Smooth muscle cell (in vitro differentiated cells): Measurements from ENCODE around the gene CYTH2. TPM values are rescaled to one million over a fixed set of nuclear protein-coding genes. Genes with fewer than 3 reads are reported as not detected.

Experiments used
- DNase-seq: peaks from one replicate; lab custom pipeline; 2025; ENCODE audit not compliant: unreplicated experiment; lab: John Stamatoyannopoulos, UW
- H2AFZ ChIP-seq: fragments of 200-600 bp; sonication (generic); 2 replicates; pipeline ENCODE4 v1.6.0; 2016; ENCODE audit warnings: antibody characterized with exemption, low read depth, mild to moderate bottlenecking
- H3F3A ChIP-seq: fragments of 200-600 bp; sonication (generic); 2 replicates; pipeline ENCODE4 v1.6.0; 2017; ENCODE audit warnings: antibody characterized with exemption, low read depth
- H3K27ac ChIP-seq: fragments of 200-600 bp; sonication (generic); 2 replicates; pipeline ENCODE4 v1.5.1; 2016; ENCODE audit warnings: low read depth, mild to moderate bottlenecking
- H3K27me3 ChIP-seq: fragments of 200-600 bp; sonication (generic); 2 replicates; pipeline ENCODE4 v1.6.1; 2016; ENCODE audit warnings: low read depth, mild to moderate bottlenecking
- H3K36me3 ChIP-seq: fragments of 200-600 bp; sonication (generic); 2 replicates; pipeline ENCODE4 v1.5.1; 2016; ENCODE audit warnings: low read depth
- H3K4me1 ChIP-seq: fragments of 200-600 bp; sonication (generic); 2 replicates; pipeline ENCODE4 v1.5.1; 2016; ENCODE audit warnings: low read depth
- H3K4me2 ChIP-seq: fragments of 200-600 bp; sonication (generic); 2 replicates; pipeline ENCODE4 v1.6.0; 2016; ENCODE audit warnings: mild to moderate bottlenecking
- H3K4me3 ChIP-seq: fragments of 200-600 bp; sonication (generic); 2 replicates; pipeline ENCODE4 v1.5.1; 2016; ENCODE audit warnings: mild to moderate bottlenecking
- H3K79me2 ChIP-seq: fragments of 200-600 bp; sonication (generic); 2 replicates; pipeline ENCODE4 v1.6.0; 2016; ENCODE audit warnings: low read depth, mild to moderate bottlenecking
- H3K9ac ChIP-seq: fragments of 200-600 bp; sonication (generic); 2 replicates; pipeline ENCODE4 v1.6.0; 2016; ENCODE audit warnings: low read depth
- H3K9me3 ChIP-seq: fragments of 200-600 bp; sonication (generic); replicated peaks from 2 replicates; pipeline ENCODE4 v1.5.1; 2016; ENCODE audit warnings: low read depth
- H4K20me1 ChIP-seq: fragments of 200-600 bp; sonication (generic); 2 replicates; pipeline ENCODE4 v1.6.0; 2016; ENCODE audit warnings: low read depth
- CTCF ChIP-seq: fragments of 200-600 bp; sonication (generic); IDR thresholded peaks from 2 replicates; pipeline ENCODE4 v1.5.1; 2017; ENCODE audit warnings: borderline replicate concordance, mild to moderate bottlenecking, antibody characterized with exemption; ENCODE audit not compliant: insufficient read depth, poor library complexity, severe bottlenecking
- WGBS: methylation state at CpG from one replicate; pipeline ENCODE4 v1.1.7; 2016; ENCODE audit warnings: low lambda C conversion rate; 5-methylcytosine and 5-hydroxymethylcytosine counted together
- polyA plus RNA-seq: library from polyadenylated mRNA; unstranded; fragments of >200 nt; fragmentation: Nextera tagmentation; extraction: Ambion mirVana; gene quantifications from 2 replicates; pipeline ENCODE4 v1.2.1, GENCODE V29; 2016
- total RNA-seq: library from RNA; depleted of rRNA; stranded (reverse); fragments of >200 nt; gene quantifications from 2 replicates; pipeline ENCODE4 v1.2.3, GENCODE V29; 2014

The CYTH2 gene
- total and polyA plus RNA-seq, 2 experiments from 2014 or later: 49.7 to 62.1 TPM

DNA sequence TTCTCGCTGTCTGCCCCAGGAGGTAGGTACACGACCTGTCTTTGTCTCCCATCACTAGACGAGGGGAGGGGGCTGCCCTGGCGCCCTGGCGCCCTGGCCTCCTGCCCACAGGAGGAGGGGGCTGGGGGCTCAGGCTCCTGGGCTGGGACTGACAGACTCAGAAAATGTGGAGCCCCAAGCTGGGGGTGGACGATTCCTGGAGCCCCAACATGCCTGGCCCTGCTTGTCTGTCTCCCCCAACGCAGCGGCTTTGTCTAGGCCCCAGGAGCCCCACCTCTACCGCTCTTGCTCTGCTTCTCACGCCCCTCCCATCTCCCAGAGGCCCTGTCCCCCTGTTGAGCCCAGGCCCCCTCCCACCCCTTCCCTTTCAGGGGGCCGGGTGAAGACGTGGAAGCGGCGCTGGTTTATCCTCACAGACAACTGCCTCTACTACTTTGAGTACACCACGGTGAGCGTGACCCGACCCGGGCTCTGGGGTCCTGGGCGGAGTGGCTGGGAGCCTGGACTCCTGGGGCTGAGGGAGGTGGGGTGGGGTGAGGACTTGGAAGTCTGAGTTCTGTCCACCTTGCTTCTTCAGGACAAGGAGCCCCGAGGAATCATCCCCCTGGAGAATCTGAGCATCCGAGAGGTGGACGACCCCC, 8.6 kb downstream of the CYTH2 start:
- no peaks in the 10 kb centered on the region for H3K27me3 ChIP-seq
- H3F3A ChIP-seq: peaks cover 4% of the 10 kb centered on the region
- no peak overlapping the region for H2AFZ ChIP-seq
- TF ChIP-seq CTCF: no peak
- H3K79me2 ChIP-seq: no peaks in the 10 kb centered on the region
- H3K36me3 ChIP-seq: peaks cover 8% of the 10 kb centered on the region
- 95% methylated on average over 21 of the region's 22 CpGs for WGBS
- no peaks in the 10 kb centered on the region for H3K4me1 ChIP-seq
- peaks cover 64% of the 10 kb centered on the region for H4K20me1 ChIP-seq
- no peaks in the 10 kb centered on the region for H3K9me3 ChIP-seq
- H3K4me3 ChIP-seq: no peak overlapping the region
- no peak for DNase-seq
- no peak overlapping the region for H3K4me2 ChIP-seq
- H3K27ac ChIP-seq: no peak overlapping the region
- no peak overlapping the region for H3K9ac ChIP-seq

- no peak for TF ChIP-seq CTCF
- Histone ChIP-seq H3K9me3 (no peaks in the 10 kb centered on the region), H3K27ac (no peak overlapping the region), H4K20me1 (peaks cover 56% of the 10 kb centered on the region), H3K9ac (no peak overlapping the region), H3K4me2 (no peak overlapping the region), H3K36me3 (peaks cover 5% of the 10 kb centered on the region), H3F3A (peaks cover 4% of the 10 kb centered on the region), H2AFZ (no peak overlapping the region), H3K27me3 (no peaks in the 10 kb centered on the region), H3K79me2 (no peaks in the 10 kb centered on the region), H3K4me3 (no peak overlapping the region), H3K4me1 (no peaks in the 10 kb centered on the region)
- 97% methylated on average over 14 of the region's 29 CpGs for WGBS
- no peak for DNase-seq
Observed at GRCh38 chr19:48478339-48479256, 9.4 kb downstream of the CYTH2 start.

GRCh38 chr19:48479686-48480085, 10.5 kb downstream of the CYTH2 start:
- Histone ChIP-seq H3K36me3 (peaks cover 3% of the 10 kb centered on the region), H3K4me2 (no peak overlapping the region), H3K27me3 (no peaks in the 10 kb centered on the region), H3K9ac (no peak overlapping the region), H3F3A (peaks cover 4% of the 10 kb centered on the region), H3K4me3 (no peak overlapping the region), H2AFZ (no peak overlapping the region), H3K27ac (no peak overlapping the region), H3K4me1 (no peaks in the 10 kb centered on the region), H4K20me1 (peaks cover 46% of the 10 kb centered on the region), H3K79me2 (no peaks in the 10 kb centered on the region), H3K9me3 (no peaks in the 10 kb centered on the region)
- no peak for DNase-seq
- no peak for TF ChIP-seq CTCF
- 97% methylated on average over 7 of the region's 7 CpGs for WGBS
